SU-DHL-6 (cell line): ENCODE data around the gene HAVCR1.
"Not testable (repeated sequence)": the region's sequence is repeated elsewhere in the genome, so short reads cannot be mapped to it uniquely, and the experiment has no call there.

Experiments used
- EZH2phosphoT487 ChIP-seq: fragments of 200-600 bp; sonication (generic), shearing (Covaris generic); conservative IDR thresholded peaks from 2 replicates; pipeline ENCODE4 v1.6.1; 2018; ENCODE audit warnings: mild to moderate bottlenecking, antibody characterized with exemption, low read length, moderate library complexity, mixed read lengths
- TF ChIP-seq, protein P1 (sequence below): fragments of 200-600 bp; sonication (generic); IDR thresholded peaks from one replicate; pipeline ENCODE4 v1.5.1; 2017; ENCODE audit warnings: antibody characterized with exemption, mild to moderate bottlenecking, low read length, moderate library complexity; ENCODE audit not compliant: insufficient read depth, poor library complexity, severe bottlenecking

DNA sequence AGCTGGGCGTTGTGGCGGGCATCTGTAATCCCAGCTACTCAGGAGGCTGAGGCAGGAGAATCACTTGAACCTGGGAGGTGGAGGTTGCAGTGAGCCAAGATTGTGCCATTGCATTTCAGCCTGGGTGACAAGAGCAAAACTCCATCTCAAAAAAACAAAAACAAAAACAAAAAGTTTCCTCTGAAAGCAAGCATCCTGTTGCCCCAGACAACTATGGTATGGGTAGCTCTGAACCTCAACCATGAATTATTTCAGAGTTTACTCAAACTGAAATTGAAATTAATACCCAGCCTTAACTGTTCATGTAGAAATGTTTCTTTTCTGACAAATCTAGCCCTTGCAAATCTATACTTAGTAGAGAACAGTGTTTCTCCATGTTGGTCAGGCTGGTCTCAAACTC lies 31.3 kb downstream of the HAVCR1 start:
- TF ChIP-seq, protein P1, sequence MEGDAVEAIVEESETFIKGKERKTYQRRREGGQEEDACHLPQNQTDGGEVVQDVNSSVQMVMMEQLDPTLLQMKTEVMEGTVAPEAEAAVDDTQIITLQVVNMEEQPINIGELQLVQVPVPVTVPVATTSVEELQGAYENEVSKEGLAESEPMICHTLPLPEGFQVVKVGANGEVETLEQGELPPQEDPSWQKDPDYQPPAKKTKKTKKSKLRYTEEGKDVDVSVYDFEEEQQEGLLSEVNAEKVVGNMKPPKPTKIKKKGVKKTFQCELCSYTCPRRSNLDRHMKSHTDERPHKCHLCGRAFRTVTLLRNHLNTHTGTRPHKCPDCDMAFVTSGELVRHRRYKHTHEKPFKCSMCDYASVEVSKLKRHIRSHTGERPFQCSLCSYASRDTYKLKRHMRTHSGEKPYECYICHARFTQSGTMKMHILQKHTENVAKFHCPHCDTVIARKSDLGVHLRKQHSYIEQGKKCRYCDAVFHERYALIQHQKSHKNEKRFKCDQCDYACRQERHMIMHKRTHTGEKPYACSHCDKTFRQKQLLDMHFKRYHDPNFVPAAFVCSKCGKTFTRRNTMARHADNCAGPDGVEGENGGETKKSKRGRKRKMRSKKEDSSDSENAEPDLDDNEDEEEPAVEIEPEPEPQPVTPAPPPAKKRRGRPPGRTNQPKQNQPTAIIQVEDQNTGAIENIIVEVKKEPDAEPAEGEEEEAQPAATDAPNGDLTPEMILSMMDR = not testable (repeated sequence)
- TF ChIP-seq EZH2phosphoT487 = not testable (repeated sequence)
